Kidney tubule cell (primary cell): ENCODE data around the gene SPAST.
A peak's percentile ranks its signal among the peaks of the same experiment; 100 is the strongest.
"Not testable (repeated sequence)": the region's sequence is repeated elsewhere in the genome, so short reads cannot be mapped to it uniquely, and the experiment has no call there.

ENCODE experiments used
- DNase-seq: peaks from one replicate; pipeline ENCODE4 v3.0.0-alpha.2; 2018; ENCODE audit warnings: low spot score

SPAST gene

DNA sequence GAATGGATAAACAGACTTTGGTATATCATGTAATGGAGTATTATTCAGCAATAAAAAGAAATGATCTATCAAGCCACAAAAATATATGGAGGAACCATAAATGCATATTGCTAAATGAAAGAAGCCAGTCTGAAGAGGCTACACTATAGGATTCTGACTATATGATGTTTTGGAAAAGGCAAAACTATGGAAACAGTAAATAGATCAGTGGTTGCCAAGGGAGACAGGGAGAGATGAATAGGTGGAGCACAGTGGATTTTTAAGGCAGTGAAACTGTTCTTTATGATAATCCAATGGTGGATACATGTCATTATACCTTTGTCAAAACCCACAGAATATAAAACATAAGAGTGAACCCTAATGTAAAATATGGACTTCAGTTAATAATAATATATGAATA lies 61.3 kb downstream of the SPAST start:
- DNase-seq, result no peak

DNA sequence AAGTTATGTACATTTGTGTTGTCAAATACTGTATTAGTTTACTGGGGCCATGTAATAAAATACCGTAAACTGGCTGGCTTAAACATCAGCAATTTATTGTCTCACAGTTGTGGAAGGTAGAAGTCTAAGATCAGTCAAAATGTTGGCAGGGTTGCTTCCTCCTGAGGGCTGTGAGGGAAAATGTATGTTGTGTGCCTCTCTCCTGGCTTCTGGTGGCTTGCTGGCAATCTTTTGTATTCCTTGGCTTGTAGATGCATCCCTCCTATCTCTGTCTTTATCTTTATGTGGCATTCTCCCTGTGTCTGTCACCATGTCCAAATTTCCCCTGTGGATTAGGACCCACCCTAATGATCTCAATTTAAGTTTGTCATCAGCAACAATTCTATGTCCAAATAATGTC lies 65.3 kb downstream of the SPAST start:
- DNase-seq, result no peak

DNA sequence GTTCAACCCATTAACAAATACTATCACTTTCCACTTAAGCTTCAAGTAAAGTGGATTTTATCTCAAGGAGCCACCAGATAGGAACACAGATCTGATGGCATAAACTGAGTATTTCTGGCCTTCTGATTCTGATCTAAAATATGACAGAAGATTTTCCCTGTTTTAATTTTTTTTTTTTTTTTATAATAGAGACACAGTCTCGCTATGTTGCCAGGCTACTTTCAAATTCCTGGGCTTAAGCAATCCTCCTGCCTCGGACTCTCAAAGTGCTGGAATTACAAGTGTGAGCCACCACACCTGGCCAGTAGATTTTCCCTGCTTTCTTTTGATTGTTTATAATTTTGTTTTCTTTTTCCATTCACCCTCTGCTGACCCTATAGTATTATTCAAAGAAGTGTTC lies 65.7 kb downstream of the SPAST start:
- DNase-seq, result no peak

DNA sequence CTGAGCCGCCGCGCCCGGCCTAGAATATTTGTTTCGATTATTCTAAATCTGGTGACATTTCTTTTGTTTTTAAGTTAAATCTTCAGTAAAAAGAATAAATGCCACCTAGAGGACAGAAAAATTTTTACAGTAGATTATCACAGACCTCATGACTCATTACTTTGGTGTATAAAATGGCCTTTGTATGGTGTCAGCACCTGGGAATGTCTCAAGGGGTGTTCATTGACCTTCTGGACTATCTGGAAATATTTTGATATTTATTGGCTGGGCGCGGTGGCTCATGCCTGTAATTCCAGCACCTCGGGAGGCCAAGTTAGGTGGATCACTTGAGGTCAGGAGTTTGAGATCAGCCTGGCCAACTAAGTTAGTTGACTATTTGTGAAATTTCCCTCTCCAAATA lies 72.1 kb downstream of the SPAST start:
- DNase-seq, result peak; percentile 95

DNA sequence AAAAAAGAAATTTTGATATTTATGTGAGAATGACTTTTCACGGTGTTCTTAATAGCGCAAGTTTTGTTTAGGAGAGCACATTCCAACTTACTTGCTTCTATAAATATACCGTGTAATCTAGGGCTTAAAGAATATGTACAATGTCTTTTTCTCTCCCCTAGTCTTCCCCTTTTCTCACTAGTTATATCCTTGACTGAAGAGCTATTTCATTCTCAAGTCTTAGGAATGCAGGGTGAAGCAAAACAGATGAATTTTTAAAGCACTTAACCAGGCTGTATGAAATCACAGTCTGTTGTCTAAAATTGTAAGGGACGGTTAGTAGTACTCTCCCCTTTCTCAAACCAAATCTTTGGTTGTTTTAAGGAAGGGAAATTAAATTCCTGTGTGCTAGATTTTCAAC lies 72.7 kb downstream of the SPAST start:
- peak; percentile 43 for DNase-seq

DNA sequence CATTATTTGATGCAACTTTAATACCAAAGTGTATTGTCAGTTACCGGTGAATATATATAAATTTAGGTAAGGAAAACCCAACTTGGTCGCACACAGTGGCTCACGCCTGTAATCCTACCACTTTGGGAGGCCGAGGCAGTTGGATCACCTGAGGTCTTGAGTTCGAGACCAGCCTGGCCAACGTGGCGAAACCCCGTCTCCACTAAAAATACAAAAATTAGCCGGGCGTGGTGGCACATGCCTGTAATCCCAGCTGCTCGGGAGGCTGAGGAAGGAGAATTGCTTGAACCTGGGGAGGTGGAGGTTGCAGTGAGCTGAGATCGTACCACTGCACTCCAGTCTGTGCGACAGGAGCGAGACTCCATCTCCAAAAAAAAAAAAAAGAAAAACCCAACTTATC lies 88.2 kb downstream of the SPAST start:
- not testable (repeated sequence) for DNase-seq

DNA sequence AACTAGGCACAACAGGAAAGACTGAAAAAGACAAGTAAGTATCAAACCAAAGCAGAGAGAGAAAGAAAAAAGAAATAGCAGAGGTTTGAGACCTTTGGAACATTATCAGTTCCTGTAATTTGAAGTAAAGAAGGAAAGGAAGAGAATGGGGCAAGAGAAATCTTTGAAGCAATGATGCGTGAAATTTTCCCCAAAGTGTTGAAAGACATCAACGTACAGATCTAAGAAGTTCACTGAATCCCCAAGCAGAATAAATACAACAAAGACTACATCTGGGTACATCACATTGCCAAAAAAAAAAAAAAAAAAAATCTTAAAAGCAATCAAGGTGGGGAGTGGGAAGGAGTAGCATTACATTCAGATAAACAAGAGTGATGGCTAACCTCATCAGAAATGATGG lies 96.3 kb downstream of the SPAST start:
- DNase-seq, result no peak

DNA sequence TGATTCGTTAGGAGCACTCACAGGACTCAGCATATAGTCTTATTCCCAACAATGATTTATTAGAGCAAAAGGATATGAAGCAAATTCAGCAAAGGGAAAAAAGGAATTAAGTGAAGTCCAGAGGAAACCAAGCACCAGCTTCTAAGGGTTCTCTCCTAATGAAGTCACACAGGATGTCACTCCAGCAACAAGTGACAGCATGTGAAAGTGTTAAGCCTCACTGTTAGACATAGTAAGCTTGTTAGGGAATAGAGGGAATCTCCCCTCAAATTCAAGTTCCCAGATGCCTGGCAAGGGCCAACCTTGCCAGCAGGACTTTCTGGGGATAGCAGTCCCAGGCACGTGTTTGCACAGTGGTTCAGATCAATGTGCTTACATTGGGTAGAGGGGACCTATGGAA lies 97.9 kb downstream of the SPAST start:
- DNase-seq, result no peak

DNA sequence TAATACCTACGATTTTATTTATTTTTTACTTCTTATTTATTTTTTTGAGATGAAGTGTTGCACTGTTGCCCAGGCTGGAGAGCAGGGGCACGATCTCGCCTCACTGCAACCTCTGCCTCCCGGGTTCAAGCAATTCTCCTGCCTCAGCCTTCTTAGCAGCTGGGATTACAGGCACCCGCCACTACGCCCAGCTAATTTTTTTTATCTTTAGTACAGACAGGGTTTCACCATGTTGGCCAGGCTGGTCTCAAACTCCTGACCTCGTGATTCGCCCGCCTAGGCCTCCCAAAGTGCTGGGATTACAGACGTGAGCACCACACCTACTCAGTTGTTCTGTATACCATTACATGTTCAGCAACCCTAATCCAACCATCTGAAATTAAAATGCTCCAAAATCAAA lies 100.9 kb downstream of the SPAST start:
- not testable (repeated sequence) for DNase-seq

DNA sequence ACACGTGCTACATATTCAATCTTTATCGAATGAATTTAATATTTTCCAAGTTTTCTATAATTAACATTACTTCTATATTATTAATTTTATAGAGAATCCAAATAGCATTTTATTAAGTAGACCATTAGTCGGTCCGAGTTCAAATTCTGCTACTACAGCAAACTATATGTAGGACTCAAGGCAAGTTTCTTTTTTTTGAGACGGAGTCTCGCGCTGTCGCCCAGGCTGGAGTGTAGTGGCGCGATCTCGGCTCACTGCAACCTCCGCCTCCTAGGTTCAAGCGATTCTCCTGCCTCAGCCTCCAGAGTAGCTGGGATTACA lies 101.6 kb downstream of the SPAST start:
- DNase-seq, result not testable (repeated sequence)

DNA sequence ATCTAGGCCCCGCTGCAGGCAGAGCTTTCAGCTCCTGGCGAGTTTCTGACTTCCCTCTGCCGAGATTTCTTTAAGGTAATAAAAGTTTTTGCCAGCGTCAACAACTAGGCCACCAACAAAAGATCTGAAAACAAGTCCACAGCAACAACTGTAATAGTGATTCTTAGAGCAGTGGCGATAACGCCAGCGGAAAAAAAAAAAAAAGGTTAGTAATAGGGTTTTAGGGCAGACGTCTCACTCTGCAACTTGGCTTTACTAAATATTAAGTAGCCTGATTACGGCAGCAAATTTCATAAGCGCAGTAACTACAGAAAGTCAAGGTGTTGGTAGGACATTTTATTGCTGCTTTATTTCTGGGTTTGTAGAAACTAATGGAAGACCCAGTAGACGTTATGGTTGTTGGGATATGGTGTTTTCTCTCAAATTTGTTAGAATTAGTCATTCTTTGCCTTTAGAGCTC lies 102.8 kb downstream of the SPAST start:
- no peak for DNase-seq

DNA sequence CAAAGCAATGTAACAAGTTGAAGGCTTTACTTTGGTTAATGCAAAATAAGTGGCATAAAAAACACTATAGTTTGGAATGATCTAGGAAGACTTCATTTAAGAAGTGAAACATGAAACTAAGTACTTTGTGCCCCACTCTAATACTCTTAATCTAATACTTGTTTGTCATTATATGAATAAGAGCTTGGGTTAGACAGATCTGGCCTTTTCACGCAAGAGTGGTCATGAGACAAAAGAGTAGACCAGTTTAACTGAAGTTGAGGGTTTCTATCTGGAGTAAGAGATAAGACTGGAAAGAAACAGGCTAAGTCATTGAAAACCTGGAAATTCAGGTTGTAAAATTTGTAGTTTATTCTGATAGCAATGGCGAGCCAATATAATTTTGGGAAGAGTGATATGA lies 105.2 kb downstream of the SPAST start:
- DNase-seq, result peak; percentile 27

DNA sequence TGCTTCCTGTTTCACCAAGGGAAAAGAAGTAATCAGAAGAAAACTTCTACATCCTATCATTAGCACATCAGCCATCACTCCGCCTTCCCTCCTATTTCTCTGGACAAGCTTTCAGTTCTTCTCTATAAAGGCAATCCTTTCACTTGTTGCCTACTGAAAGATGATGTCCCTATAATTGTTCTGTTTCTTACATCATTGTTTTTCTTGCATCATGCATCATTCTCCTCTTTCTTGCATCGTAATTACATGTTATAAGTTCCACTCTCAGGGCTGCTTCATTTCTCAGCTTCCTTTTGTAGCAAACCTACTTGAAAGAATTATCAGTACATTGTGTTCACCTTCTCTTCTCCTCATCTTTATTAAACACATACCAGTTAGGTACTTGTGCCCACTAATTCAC lies 109.5 kb downstream of the SPAST start:
- no peak for DNase-seq

DNA sequence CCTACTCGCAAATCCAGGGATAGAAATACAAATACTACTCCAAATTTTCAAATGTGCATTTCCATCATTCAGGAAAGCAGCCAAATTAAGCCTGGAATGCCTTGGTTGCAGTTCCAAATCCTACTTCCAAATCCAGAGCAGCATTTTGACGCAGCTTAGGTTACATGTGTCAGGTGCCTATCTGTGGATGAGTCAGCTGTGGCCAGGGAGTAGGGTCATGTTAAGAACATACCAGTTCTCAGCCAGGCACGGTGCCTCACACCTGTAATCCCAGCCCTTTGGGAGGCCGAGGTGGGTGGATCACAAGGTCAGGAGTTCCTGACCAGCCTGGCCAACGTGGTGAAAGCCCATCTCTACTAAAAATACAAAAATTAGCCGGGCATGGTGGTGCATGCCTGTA lies 119.3 kb downstream of the SPAST start:
- no peak for DNase-seq

DNA sequence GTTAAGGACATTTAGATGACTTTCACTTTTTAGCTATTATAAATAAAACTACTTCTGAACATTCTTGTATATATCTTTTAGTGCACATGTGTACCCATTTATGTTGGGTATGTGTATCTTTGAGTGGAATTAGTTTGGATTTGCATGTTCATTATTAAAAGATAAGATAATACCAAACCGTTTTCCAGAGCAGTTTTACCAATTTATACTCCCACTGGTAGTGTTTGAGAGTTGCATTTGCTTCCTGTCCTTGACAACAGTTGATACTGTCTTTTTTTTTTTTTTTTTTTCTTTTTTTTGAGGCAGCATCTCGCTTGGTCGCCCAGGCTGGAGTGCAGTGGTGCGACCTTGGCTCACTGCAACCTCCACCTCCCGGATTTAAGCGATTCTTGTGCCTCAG lies 125.7 kb downstream of the SPAST start:
- DNase-seq, result no peak

DNA sequence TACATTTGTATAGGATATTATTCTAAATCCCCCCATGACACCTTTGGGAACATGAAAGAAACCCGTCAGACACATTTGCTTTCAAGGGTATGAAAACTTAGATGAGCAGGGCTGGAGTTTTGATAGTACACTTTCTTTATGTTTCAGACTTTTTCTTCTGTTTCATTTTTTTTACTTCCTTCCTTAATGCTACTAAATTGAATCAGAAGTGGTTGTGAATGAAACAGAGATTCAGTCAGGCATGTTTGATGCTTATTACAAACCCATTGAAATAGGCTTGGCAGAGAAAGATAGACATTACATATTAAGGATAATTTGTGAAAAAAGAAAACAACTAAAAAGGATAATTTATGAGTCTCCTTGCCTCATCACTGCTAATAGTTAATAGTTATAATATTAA lies 129.1 kb downstream of the SPAST start:
- DNase-seq, result no peak

DNA sequence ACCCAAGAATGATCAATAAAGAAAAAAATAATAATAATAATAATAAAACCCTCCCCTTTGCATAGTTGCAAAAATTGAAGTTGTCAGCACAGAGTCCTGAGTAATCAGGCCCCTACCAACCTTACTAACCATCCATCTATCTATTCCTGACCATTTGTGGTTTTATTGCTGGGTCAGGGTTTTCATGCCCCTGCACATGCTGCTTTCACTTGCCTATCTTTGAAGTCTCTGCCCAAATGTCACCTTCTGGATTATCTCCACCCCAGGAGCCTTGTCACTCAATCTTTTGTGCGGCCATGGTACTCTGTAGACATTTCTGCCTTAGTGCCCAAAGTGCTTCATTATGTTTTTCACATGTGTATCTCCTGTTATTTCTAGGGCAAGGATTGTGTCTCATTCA lies 137.5 kb downstream of the SPAST start:
- DNase-seq, result no peak

DNA sequence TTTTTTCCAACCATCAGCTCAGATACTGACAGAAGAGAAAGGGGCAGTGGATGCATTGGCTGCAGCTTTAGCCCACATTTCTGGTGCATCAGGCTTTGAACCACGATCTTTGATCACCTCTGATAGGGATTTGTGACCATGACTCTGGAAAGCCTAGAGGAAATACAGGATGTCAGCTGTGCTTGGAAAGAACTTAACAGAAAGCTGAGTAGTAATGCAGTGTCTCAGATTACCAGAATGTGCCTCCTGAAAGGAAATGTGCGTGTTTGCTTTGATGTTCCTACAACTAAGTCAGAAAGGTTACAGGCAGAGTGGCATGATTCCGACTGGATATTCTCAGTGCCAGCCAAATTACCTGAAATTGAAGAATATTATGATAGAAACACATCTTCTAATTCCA lies 140.1 kb downstream of the SPAST start:
- DNase-seq, result not testable (repeated sequence)
